NCI-H2196 (cell line): ENCODE measurements around the gene C12orf76.
"Not testable (repeated sequence)": the region's sequence is repeated elsewhere in the genome, so short reads cannot be mapped to it uniquely, and the experiment has no call there.

Source experiments
- DNase-seq: peaks from one replicate; lab custom pipeline; 2025; ENCODE audit not compliant: unreplicated experiment; lab: John Stamatoyannopoulos, UW

Gene C12orf76

GRCh38 chr12:110048242-110049027 is at the start of gene C12orf76:
TSS of gene C12orf76 (minus strand) at chr12:110048522. CDS start at chr12:110048495, 27 bp downstream.
- peak; percentile 97 for DNase-seq

DNA sequence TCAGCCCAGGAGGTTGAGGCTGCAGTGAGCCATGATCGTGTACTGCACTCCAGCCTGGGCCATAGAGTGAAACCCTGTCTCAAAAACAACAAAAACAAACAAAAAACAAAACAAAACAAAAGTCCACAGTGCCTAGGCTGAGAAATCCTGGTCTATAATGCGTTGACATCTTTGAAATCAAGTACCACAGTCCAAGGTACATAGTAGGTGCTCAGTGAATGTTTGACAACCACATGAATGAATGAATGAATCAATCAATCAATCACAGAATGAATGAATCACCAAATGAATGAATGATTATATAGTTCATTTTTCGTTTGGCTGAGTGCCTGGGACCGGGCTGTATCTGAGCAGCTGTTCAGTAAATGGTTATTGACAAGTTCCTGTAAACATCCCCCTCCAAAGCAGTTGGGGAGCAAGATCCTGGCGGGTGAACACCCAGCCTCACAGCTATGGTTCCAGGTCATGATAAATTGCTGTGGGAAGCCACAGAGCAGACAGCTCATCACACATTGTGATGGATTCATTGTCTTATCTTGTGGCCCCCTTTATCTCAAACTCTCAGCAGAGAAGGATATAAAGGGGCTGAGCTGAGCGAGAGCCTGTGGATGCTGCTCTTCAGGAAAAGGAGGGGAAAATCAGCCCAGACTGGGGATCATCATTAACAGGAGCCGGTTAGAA is 45.4 kb upstream of the C12orf76 start:
- DNase-seq: no peak

DNA sequence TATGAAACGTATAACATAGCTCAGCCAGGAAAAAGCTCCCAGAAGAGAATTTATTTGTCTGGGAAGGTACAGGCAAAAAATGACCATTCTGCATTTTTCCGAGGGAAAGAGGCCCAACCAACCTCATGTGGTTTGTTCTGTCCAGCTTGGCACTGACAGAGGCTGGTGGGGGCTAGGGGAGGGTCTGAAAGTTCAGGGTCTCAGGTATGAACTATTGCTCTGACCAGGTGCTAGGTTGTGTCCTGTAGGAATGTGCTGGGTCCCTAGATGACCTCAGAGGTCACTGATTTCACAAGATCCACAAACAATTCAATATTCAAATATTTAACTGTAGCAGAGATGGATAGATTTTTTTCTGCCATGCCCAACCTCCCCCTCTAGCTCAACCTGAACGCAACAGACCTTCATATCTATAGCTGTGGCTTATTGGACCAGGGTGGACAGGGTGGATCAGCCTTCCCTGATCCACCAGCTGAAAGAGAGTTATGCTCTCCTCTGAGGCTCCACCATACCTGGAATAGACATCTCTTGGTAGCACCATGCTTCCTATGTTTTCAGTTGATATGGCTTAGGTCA is 42.9 kb upstream of the C12orf76 start:
- DNase-seq: no peak

- DNase-seq: no peak
Measured at GRCh38 chr12:110090266-110091135, 42.2 kb upstream of the C12orf76 start.

- DNase-seq: no peak
Measured at GRCh38 chr12:110088936-110089335, 40.6 kb upstream of the C12orf76 start.

DNA sequence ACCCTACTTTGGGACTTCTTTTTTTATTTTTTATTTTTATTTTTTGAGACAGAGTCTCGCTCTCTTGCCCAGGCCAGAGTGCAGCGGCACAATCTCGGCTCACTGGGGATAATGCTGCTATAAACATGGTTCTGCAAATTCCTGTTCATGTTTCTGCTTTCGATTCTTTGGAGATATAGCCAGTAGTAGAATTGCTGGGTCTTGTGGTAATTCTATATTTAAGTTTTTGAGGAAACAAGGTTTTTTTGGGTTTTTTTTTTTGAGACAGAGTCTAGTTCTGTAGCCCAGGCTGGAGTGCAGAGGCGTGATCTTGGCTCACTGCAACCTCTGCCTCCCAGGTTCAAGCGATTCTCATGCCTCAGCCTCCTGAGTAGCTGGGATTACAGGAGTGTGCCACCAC is 39.9 kb upstream of the C12orf76 start:
- not testable (repeated sequence) for DNase-seq

GRCh38 chr12:110084314-110085015 is 36.1 kb upstream of the C12orf76 start:
- no peak for DNase-seq

DNA sequence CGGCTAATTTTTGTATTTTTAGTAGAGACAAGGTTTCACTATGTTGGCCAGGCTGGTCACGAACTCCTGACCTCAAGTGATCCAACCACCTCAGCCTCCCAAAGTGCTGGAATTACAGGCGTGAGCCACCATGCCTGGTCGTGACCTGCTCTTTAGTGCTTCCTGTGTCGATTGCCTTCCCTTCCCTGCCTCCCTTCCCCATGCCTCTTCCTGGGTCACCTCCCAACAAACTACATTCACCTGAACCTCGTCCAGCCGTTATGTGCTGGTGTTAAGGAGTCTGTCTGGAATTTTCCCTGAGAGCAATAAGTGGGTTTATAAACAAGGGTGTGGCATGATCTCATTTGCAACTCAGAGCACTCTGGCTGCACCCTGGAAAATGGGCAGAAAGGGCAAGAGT is 32.1 kb upstream of the C12orf76 start:
- DNase-seq: no peak

DNA sequence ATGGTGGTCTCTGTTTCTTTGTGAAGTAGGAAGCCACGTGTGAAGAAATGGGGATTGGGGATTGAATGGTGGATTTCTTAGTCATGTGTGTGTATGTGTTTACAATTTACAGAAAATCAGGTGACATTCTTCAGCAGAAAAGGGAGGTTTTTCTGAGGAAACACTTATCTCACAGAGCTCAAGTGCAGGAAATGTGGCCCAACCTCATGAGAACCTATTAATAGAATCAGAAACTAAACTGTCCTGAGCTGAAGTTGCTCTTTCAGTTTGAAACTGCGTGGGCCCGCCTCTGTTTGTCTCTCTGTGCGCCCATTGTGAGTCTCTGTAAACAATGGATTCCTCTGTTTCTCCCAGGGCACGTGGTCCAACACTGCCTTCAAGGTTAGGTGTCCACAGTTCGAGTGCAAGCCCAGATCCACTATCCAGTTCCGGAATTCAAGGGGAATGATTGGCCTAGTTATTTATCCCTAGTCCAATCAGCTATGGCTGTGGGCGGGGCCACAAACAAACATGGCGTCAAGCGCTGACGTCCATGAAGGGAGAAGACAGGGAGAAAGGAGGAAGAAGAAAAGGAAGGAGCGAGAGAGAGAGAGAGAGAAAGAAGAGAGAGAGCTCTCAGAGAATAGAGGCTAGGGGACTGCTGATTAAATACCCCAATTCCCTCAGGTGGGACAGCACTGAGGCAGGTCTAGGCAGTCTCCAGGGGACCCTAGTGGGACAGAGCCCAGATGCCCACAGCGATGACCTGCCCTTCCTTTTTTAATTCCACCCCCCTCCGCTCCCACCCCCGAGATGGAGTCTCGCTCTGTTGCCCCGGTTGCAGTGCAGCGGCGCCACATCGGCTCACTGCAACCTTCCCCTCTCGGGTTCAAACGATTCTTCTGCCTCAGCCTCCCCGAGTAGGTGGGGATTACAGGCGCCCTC is 31.4 kb upstream of the C12orf76 start:
- DNase-seq: no peak

DNA sequence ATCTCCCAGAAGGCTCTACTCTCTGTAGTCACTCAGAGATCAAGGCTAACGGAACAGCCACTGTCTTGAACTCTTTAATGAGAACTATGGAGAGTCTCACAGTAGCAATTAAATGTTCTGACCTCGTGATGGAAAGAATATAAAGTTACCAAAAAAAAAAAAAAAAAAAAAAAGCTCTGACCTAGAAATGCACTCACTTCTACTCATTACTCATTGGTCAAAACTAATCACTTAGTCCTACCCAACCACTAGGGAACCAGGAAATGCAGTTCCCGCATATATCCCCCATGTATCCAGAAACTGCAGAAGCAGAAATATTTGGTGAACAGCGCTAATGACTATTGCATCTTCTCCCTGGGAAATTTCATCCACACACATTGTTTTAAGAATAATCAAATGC is 29.5 kb upstream of the C12orf76 start:
- no peak for DNase-seq

DNA sequence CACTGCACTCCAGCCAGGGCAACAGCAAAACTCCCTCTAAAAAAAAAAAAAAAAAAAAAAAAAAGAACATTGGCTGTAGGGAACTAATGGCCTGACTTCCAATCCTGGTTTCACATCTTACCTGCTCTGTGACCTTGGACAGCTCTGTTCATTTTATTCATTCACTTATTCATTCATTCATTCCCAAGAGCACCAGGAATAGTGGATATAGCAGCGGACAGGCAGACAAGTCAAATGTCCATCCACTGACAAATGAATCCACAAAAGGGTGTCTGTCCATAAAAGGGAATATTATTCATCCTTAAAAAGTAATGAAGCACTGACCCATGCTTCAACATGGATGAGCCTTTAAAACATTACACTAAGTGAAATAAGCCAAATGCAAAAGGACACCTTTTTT is 27.6 kb upstream of the C12orf76 start:
- DNase-seq: no peak

- no peak for DNase-seq
Measured at GRCh38 chr12:110074089-110074488, 25.8 kb upstream of the C12orf76 start.

GRCh38 chr12:110073049-110073831 is 24.9 kb upstream of the C12orf76 start:
- peak; percentile 39 for DNase-seq

DNA sequence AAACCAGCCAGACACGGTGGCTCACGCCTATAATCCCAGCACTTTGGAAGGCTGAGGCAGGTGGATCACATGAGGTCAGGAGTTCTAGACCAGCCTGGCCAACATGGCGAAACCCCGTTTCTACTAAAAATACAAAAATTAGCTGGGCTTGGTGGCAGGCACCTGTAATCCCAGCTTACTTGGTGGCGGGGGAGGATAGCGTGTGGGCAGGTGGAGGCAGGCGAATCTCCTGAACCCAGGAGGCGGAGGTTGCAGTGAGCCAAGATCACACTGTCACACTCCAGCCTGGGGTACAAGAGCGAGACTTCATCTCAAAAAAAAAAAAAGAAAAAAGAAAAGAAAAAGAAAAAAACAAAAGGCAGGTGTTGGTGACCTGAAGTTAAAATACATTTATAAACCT is 24.3 kb upstream of the C12orf76 start:
- not testable (repeated sequence) for DNase-seq

GRCh38 chr12:110071967-110072366 is 23.6 kb upstream of the C12orf76 start:
- DNase-seq: no peak

- no peak for DNase-seq
Measured at GRCh38 chr12:110071504-110071903, 23.2 kb upstream of the C12orf76 start.

GRCh38 chr12:110068654-110069053 is 20.3 kb upstream of the C12orf76 start:
- no peak for DNase-seq

DNA sequence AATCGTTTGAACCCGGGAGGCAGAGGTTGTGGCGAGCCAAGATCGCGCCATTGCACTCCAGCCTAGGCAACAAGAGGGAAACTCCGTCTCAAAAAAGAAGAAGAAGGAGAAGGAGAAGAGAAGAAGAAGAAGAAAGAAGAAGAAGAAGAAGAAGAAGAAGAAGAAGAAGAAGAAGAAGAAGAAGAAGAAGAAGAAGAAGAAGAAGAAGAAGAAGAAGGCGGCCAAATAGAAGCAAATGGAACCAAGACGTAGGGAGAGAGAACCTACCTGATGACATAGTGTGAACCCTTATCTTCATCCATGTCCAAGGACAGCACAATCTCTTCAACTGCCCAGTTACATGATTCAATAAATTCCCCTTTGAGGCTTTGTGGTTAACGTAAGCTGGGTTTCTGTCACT is 19.8 kb upstream of the C12orf76 start:
- DNase-seq: not testable (repeated sequence)

DNA sequence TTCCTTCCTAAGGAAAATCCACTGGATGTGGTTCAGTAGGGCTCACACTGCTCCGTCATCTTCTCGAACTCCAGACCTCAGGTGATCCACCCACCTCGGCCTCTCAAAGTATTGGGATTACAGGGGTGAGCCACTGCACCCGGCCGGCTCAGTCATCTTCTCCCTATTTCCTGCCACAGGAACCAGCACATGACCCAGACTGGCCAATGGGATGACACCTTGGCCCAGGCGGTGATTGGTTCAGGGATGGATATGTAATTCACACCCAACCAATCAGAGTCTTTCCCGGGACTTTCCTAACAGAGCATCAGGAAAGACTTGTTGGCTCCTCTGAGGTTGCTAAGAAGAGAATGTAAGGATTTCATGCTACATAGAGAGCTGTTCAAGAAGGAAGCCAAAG is 19.2 kb upstream of the C12orf76 start:
- DNase-seq: no peak
